ENCODE measurements around the gene ST8SIA2. TPM values are rescaled to one million over a fixed set of nuclear protein-coding genes. Genes with fewer than 3 reads are reported as not detected.

ST8SIA2 gene
- total RNA-seq, 4 donors from 2014 or later, result 0.27 to 0.79 TPM; not detected in 2

DNA sequence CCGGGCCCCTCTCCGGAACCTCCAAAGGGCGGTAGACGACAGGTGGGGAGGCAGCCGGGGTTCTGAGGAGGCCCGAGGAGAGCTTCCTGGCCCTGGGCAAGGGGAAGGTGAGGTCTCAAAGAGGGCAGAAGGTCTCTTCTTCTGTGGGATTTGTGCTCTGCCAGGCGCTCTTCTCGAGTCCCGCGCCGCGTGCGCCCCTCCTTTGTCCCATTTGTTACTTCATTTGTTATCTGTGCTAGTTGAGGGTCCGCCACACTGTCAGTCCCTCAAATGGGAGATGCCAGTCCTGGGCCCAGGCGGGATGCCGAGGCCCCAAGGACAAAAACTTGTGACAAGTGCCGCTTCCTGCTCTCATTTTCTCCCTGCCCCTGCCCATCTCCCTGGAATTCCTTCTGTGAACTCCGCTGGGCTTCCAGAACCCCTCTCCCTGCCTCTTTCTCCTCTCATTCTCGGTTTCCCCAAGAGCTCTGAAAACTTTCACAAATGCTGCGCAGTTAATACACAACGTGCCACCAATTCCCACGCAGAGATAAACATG is 1.5 kb downstream of the ST8SIA2 start:
- Histone ChIP-seq H3K4me3 (peak overlapping the region in 1 of 4 donors; percentile 41), H3K36me3 (no peaks in the 10 kb centered on the region), H3K27me3 (peaks cover 79% of the 10 kb centered on the region), H3K27ac (no peak overlapping the region), H3K4me1 (peaks cover 0 to 19% (median 15%) of the 10 kb centered on the region in 4 donors), H3K9me3 (no peaks in the 10 kb centered on the region)
- no peak for DNase-seq
- TF ChIP-seq POLR2A (IDR thresholded peaks at IDR 0.05), result no peak
- TF ChIP-seq, protein P1, sequence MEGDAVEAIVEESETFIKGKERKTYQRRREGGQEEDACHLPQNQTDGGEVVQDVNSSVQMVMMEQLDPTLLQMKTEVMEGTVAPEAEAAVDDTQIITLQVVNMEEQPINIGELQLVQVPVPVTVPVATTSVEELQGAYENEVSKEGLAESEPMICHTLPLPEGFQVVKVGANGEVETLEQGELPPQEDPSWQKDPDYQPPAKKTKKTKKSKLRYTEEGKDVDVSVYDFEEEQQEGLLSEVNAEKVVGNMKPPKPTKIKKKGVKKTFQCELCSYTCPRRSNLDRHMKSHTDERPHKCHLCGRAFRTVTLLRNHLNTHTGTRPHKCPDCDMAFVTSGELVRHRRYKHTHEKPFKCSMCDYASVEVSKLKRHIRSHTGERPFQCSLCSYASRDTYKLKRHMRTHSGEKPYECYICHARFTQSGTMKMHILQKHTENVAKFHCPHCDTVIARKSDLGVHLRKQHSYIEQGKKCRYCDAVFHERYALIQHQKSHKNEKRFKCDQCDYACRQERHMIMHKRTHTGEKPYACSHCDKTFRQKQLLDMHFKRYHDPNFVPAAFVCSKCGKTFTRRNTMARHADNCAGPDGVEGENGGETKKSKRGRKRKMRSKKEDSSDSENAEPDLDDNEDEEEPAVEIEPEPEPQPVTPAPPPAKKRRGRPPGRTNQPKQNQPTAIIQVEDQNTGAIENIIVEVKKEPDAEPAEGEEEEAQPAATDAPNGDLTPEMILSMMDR (IDR thresholded peaks at IDR 0.05), result no peak
- no peak for TF ChIP-seq EP300 (IDR thresholded peaks at IDR 0.05; ENCODE audit: low read depth)
- no peak for TF ChIP-seq POLR2AphosphoS5 (IDR thresholded peaks at IDR 0.05)
- 37% methylated on average over 7 to 22 of the region's 22 CpGs for WGBS, 2 donors (ENCODE audit: low coverage in 1 of 2)
- in situ Hi-C loops (cut with MboI; ENCODE audit: low pct_ligation_motif_present in 1 of 4, low pct_unique_long_range_greater_than_20kb in 1 of 4, low sequenced_read_pairs in 3 of 4), result no loop called here
- intact Hi-C loops (cut with DNase I; ENCODE audit: low total_unique reads), result no loop called here

DNA sequence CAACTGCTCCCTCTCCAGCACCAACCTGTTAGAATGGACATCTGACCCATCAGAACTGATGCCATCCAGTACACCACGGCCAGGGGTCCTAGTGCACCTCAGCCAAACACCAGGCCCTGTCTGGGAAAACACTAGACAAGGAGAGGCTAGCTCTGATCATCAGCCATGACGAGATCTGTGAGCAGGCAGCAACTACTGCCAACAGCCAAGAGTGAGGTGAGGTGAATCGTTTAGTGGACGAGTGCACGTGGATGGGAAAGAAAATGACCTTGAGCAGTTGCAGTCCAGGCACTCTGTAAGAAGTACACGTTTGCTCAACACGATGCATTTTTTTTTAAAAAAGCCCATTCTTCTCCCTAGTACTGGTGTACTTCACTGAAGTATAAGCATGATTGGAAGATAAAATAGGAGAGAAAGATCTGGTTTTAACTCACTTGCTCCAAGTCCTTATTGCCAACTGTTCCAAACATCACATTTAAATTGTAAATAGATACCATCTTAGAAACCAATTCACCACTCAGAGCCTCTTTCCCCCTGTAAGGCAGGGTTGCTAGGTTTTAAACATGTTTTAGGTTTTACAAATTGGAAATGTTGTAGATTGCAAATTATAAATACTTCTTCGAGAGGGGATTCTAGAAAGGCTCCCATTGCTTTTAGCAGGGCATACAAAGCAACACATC is 5.7 kb downstream of the ST8SIA2 start:
- Histone ChIP-seq H3K27me3 (peaks cover 50% of the 10 kb centered on the region), H3K4me1 (peaks cover 0 to 7% (median 4%) of the 10 kb centered on the region in 4 donors), H3K36me3 (no peaks in the 10 kb centered on the region), H3K27ac (no peak overlapping the region), H3K9me3 (no peaks in the 10 kb centered on the region), H3K4me3 (no peak overlapping the region)
- 75 to 80% methylated on average over 7 to 8 of the region's 8 CpGs for WGBS, 2 donors (ENCODE audit: low coverage in 1 of 2)
- intact Hi-C loops (cut with DNase I; ENCODE audit: low total_unique reads) (no loop called here), in situ Hi-C loops (cut with MboI; ENCODE audit: low pct_ligation_motif_present in 1 of 4, low pct_unique_long_range_greater_than_20kb in 1 of 4, low sequenced_read_pairs in 3 of 4) (no loop called here)
- TF ChIP-seq, protein P1 (IDR thresholded peaks at IDR 0.05), result no peak
- TF ChIP-seq POLR2AphosphoS5 (IDR thresholded peaks at IDR 0.05) (no peak), POLR2A (IDR thresholded peaks at IDR 0.05) (no peak), EP300 (IDR thresholded peaks at IDR 0.05; ENCODE audit: low read depth) (no peak)
- DNase-seq, result no peak

DNA sequence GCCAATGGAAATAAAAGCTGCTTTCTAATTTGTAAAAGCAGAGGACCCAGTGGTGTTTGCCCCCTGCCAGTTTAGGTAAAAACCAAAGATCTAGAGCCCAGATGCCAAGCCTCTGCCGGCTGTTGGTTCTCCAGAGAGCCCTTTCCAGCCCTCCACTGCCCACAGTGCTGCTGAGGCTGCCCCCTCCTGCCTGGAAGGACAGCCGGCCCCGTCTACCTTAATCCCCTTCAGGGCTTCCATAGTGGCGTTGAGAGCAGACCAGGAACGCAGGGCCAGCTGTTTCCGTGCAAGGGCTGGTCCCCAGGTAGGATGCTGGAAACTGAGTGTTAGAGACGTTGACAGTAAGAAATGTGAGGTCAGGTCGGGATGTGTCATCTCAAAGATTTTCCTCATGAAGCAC is 6.9 kb downstream of the ST8SIA2 start:
- H3K4me3 ChIP-seq, result no peak overlapping the region
- H3K27ac ChIP-seq, result no peak overlapping the region
- H3K9me3 ChIP-seq, result no peaks in the 10 kb centered on the region
- peaks cover 38% of the 10 kb centered on the region for H3K27me3 ChIP-seq
- no peaks in the 10 kb centered on the region for H3K4me1 ChIP-seq
- intact Hi-C loops (cut with DNase I; ENCODE audit: low total_unique reads) (no loop called here), in situ Hi-C loops (cut with MboI; ENCODE audit: low pct_ligation_motif_present in 1 of 4, low pct_unique_long_range_greater_than_20kb in 1 of 4, low sequenced_read_pairs in 3 of 4) (no loop called here)
- no peak for DNase-seq
- WGBS, 2 donors (ENCODE audit: low coverage in 1 of 2), result 72 to 79% methylated on average over 2 to 8 of the region's 8 CpGs
- no peaks in the 10 kb centered on the region for H3K36me3 ChIP-seq
- TF ChIP-seq POLR2AphosphoS5 (IDR thresholded peaks at IDR 0.05) (no peak), EP300 (IDR thresholded peaks at IDR 0.05; ENCODE audit: low read depth) (no peak), POLR2A (IDR thresholded peaks at IDR 0.05) (no peak)
- TF ChIP-seq, protein P1 (IDR thresholded peaks at IDR 0.05), result no peak

DNA sequence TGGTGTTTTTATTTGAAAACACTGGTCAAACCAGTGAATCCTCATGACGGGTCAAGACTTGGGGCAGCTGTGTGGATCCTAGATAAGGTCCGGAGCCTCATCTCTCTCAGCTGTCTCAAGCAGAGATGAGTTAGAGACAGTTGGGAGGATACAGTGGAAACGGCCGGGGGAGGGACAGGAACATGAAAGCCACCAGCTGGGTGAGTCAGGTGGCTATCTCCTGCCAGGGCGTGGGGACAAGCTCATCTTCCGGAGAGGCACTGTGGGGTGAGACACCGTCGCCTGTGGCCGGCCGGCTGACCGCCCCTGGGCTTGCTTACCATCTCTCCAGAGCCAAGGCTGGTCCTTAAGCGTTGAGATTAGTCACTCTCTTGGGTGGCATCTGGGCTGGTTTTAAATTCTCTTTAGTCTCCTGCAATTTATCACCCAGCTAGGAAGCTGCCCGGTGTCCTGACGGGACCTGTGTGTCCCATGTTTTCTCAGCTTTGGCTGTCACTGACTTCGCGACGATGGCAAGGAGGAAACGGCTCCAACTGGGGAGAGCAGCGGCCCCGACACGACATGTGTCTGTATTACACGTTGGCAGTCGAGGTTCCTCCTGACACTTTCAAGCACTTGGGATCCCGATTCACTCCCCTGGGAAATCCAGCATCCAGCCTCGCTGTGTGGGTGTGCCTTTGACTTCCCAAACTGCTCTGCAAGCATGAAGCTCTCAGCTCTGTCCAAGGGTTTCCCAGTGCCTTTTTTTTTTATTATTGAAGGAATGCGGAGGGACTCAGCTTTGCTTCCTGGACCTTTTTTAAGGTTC is 7.5 kb downstream of the ST8SIA2 start:
- Histone ChIP-seq H3K27me3 (peaks cover 32% of the 10 kb centered on the region), H3K9me3 (no peaks in the 10 kb centered on the region), H3K36me3 (no peaks in the 10 kb centered on the region), H3K27ac (no peak overlapping the region), H3K4me1 (no peaks in the 10 kb centered on the region), H3K4me3 (no peak overlapping the region)
- WGBS, 2 donors (ENCODE audit: low coverage in 1 of 2), result 73 to 85% methylated on average over 10 to 26 of the region's 26 CpGs
- TF ChIP-seq, protein P1 (IDR thresholded peaks at IDR 0.05), result no peak
- TF ChIP-seq POLR2AphosphoS5 (IDR thresholded peaks at IDR 0.05), result no peak
- TF ChIP-seq POLR2A (IDR thresholded peaks at IDR 0.05), result no peak
- no peak for TF ChIP-seq EP300 (IDR thresholded peaks at IDR 0.05; ENCODE audit: low read depth)
- intact Hi-C loops (cut with DNase I; ENCODE audit: low total_unique reads), result no loop called here
- no peak for DNase-seq
- in situ Hi-C loops (cut with MboI; ENCODE audit: low pct_ligation_motif_present in 1 of 4, low pct_unique_long_range_greater_than_20kb in 1 of 4, low sequenced_read_pairs in 3 of 4), result no loop called here

All from transverse colon (tissue), 4 donors.